LNCAP (cell line): Measurements from ENCODE around the gene EPSTI1.

Source experiments
- CTCF ChIP-seq: fragments of 450-650 bp; IDR thresholded peaks from 2 replicates; pipeline ENCODE4 v1.5.1; 2017; ENCODE audit warnings: mild to moderate bottlenecking

Gene EPSTI1

GRCh38 chr13:42977219-42977659 lies 14.8 kb downstream of the EPSTI1 start:
- TF ChIP-seq CTCF, result no peak

GRCh38 chr13:42976066-42976465 lies 16.0 kb downstream of the EPSTI1 start:
- no peak for TF ChIP-seq CTCF

GRCh38 chr13:42973581-42973980 lies 18.5 kb downstream of the EPSTI1 start:
- TF ChIP-seq CTCF, result no peak

GRCh38 chr13:42971691-42972347 lies 20.2 kb downstream of the EPSTI1 start:
- TF ChIP-seq CTCF, result no peak

GRCh38 chr13:42970824-42971690 lies 21.0 kb downstream of the EPSTI1 start:
- peak; percentile 73 for TF ChIP-seq CTCF

GRCh38 chr13:42969565-42970172 lies 22.4 kb downstream of the EPSTI1 start:
- TF ChIP-seq CTCF, result peak; percentile 70

- no peak for TF ChIP-seq CTCF
These were observed 23.1 kb downstream of the EPSTI1 start for GRCh38 chr13:42968906-42969305.
